Fibroblast of villous mesenchyme (primary cell): ENCODE results near the gene MRPL11. TPM values are rescaled to one million over a fixed set of nuclear protein-coding genes. Genes with fewer than 3 reads are reported as not detected.

Experiments used
- DNase-seq: peaks from one replicate; pipeline ENCODE4 v3.0.0-alpha.2; 2010; ENCODE audit warnings: low read depth
- H3K4me3 ChIP-seq: 2 replicates; pipeline ENCODE4 v1.5.1; 2011; ENCODE audit warnings: low read depth, mild to moderate bottlenecking, low read length
- CTCF ChIP-seq: IDR thresholded peaks from 2 replicates; pipeline ENCODE4 v1.5.1; 2012; ENCODE audit warnings: low read depth, mild to moderate bottlenecking, low read length; ENCODE audit not compliant: insufficient read depth
- total RNA-seq: library from RNA; depleted of rRNA; stranded (reverse); fragments of >200 nt; gene quantifications from 2 replicates; pipeline ENCODE4 v1.2.3, GENCODE V29; 2012

Gene MRPL11
- total RNA-seq, 1 donor = 38.0 TPM

DNA sequence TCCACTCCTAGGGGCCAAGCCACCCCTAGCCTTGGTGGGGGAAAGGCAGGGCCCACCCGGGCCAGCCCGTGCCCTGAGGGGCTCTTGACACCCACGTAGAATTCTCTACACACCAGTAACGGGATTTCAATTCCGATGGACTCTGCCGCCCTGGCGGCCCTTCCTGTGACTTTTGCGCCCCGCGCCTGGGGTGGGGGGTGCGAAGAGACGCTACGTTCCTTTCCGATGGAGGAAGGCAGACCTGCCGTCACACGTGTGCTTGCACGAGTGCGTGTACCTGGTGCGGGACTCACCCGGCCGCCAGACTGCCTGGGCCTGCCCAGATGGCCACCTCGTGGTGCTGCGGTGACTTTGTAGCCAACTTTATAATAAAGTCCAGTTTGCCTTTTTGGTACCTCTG is 12.3 kb downstream of the MRPL11 start:
- no peak for TF ChIP-seq CTCF
- H3K4me3 ChIP-seq = no peak overlapping the region
- no peak for DNase-seq

GRCh38 chr11:66421492-66422205 is 17.0 kb downstream of the MRPL11 start:
- H3K4me3 ChIP-seq = no peak overlapping the region
- DNase-seq = peak; percentile 93
- no peak for TF ChIP-seq CTCF

DNA sequence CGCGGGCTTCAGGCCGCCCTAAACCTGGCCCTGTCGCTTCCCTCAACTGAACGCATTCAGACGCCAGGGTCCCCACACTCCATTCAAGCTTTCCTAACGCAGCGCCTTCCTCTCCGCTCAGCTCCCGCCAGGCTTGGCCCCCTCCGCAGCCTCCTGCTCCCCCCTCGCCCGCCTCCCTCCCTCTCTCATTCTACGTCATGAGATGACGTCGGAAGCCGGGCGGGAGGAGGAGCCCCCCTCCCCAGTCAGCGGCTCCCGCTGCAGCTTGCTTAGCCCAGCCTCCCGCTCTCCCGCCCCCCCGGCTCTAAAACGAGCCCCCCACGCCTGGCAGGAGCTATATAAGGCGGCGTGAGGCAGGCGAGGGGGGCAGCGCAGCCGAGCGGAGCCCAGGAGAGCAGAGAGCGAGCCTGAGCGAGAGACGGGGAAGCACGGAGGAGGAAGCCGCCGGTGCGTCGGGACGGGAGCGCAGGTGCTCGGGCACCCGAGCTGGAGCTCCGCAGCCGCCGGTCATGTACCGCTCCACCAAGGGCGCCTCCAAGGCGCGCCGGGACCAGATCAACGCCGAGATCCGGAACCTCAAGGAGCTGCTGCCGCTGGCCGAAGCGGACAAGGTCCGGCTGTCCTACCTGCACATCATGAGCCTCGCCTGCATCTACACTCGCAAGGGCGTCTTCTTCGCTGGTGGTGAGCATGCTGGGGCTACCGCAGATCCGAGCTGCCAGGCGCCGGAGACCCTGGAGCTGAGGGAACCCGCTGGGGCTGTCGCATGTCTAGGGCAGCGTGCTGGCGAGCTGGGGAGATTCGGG is 17.8 kb downstream of the MRPL11 start, which contains the start of gene NPAS4:
Gene NPAS4 (plus strand): TSS at position 365 of the 806 bp plus-strand sequence. CDS start 145 bp downstream, at position 510.
- DNase-seq = no peak
- no peak within 1 kb of the TSS for H3K4me3 ChIP-seq
- TF ChIP-seq CTCF = no peak

DNA sequence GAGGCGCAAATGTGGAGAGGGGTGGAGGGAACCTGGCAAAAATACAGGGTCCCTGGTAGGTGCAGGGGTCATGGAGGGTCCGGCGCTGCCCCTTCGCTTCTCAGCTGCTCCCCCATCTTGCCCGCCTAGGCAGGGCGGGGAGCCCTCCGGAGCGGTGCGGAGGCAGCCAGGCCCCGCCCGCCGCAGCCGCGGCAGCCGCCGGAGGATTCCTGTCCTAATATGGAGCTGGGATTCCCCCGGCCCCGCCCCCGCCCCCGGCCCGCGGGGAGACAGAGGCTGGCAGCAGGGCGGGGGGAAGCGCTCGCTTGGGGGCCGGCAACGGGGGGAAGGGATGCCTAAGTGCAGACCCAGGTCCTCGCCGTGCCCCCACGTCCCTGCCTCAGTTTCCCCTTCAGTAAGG is 18.8 kb downstream of the MRPL11 start:
- no peak for TF ChIP-seq CTCF
- no peak overlapping the region for H3K4me3 ChIP-seq
- DNase-seq = no peak

GRCh38 chr11:66418986-66419308 is 19.7 kb downstream of the MRPL11 start:
- no peak overlapping the region for H3K4me3 ChIP-seq
- no peak for DNase-seq
- no peak for TF ChIP-seq CTCF

GRCh38 chr11:66418168-66418985 is 20.3 kb downstream of the MRPL11 start:
- TF ChIP-seq CTCF = peak; percentile 54
- no peak overlapping the region for H3K4me3 ChIP-seq
- peak; percentile 90 for DNase-seq
